Stimulated activated CD4-positive, alpha-beta T cell treated with anti-CD3 and anti-CD28 coated beads, TNF-alpha, amount 100 ng/mL, for 4 hours (primary cell): Measurements from ENCODE around the gene EPX.
A peak's percentile ranks its signal among the peaks of the same experiment; 100 is the strongest.

Source experiments
- DNase-seq, 3 experiments: peaks; one replicate each; pipeline ENCODE4 v3.0.0-alpha.2; 2020; ENCODE audit warnings: low read depth in 3 of 3

EPX gene

DNA sequence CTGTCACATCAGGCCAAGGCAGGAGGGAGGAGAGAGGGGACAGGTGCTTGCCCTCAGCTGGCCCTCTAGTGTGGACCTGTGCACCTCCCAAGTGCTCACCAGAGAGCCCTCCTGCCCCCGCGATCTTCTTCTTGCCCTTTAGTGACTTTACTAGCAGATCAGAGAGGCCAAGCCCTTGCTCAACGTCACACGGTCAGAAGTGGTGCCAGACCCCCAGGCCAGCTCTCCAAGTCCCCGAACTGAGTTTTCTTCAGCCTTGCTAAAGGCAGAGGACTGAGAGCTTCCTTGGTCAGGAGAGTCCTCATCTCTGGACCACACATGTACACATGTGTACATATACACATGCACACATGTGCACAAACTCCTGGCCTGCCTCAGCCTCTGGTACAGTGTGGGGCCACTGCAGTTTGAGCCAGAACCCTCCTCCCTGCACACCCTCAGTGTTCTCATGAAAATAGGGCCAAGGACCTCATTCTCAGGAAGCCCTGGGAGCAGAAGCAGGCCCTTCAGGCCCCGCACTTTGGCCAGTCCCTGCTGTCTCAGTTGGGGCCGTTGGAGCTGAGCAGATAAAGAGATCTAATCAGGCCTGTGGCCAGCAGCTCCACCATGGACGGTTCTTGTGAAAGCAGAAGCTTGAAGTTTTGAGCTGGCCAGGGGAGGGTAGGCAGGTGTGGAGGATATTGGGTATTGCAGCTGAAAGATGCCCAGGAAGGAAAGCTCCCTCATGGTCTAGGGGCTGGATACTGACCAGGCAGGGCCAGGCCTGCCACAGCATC, 7.4 kb upstream of the EPX start:
- DNase-seq = no peak

DNA sequence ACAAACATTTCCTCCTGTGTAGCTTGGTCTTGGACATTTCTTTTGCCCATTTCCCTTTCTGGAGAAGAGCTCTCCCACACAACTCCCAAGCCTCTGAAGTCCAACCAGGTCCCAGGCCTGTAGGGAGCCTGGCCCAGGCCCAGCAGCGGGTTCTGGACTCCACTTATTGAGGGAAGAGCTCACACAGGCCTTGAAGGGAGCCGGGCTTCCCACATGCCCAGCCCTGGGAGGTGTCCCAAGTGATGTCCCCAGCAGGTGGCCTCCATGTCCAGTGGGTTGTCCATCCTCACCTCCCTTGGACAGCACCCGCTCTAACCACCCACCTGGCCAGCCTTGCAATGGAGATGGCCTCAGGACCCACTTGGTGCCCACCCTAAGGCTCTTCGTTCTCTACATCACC, 5.9 kb upstream of the EPX start:
- no peak for DNase-seq

DNA sequence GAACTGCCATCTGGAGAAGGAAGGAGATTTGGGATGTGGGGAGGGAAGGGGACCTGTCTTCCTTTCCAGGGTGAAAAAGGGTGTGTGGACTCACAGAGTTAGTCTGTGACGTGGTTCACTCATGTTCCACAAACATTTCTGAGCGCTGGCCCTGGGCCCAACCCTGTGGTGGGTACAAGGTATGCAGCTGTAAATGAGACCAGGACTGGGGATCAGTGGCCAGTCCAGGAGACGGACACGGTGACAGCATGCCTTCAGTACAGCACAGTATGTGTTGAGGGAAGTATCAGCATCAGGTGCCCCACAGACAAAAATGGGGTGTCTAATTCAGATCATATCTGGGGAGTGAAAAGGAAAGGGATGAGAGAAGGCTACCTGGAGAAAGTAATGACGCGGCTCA, 5.5 kb upstream of the EPX start:
- no peak for DNase-seq

DNA sequence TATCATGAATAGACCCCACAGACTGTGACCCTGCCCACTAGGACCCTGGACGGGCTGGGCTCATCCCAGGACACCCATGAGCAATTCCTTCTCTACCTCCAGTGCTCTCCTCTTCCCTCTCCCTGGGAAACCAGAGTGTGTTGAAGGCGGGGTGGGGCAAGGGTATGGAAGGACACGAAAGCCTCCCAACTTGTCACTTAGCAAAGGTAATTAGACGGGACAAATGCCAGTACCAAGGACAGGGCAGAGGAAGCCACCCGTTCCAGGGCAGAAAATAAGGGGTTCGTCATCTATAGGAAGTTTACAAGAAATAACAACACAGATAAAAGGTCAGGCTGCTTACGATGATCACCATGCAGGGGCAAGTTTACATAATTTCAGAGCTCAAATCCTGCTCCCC, 4.9 kb upstream of the EPX start:
- no peak for DNase-seq

DNA sequence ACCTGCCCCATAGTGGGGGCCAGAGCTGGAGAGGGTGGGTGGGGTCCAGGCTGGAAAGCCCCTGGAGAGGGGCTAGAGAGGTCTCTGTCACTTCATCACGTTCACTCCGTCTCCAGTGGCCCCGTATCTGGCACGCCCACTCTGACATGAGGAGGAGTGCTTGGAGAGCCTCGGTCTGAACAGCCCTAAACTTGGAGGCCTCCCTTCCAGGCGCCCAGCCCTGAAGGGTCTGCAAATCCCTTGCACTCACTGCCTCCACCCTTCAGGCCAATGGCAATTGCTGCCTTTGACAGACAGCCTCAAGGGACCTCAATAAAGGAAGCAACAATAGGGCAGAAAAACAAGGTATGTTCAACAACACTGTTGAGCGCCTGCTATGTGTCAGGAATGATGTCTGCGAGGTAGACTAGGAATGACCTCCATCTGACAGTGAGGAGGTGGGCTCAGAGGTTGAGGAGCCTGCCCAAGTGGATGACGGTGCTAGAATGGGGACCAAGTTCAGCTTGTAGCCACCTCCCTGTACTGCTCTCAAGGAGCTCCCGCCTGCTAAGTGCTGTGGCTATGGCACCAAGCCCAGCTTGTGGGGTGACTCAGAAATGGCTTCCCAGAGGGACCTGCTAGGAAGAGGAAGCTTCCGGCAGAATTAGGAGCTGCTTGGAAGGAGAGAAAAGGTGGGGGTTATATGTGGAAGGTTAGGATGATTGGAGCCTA, 2.9 kb upstream of the EPX start:
- no peak for DNase-seq

DNA sequence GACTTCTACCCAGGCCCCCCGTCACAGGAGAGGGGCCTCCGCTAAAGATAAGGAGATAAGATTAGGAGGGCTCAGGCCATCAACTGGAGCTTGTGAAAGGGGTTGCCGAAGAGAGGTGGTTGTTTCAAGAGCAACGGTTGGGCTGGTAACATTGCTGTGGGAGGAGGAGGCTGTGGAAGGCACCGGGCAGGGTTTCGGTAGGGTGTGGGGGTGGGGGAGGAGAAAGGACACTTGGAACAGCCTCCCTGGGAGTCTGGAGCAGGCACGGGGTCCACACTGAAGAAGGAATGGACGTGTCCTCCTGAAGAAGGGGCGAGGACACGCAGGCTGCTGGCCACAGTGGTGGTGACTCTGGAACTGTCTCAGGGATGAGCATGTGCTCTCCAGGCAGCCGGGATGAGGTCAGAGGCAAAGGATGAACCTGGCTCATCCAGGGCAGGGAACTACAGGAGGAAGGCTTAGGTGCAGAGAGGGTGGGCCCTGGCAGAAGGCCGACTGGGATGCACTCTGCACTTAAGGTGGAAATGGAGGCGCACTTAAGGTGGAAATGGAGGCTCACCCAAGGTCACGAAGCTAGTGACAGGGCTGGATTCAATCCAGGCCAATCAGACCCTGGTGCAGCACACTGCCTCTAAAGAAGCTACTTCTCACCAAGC, 1.2 kb upstream of the EPX start:
- no peak for DNase-seq

DNA sequence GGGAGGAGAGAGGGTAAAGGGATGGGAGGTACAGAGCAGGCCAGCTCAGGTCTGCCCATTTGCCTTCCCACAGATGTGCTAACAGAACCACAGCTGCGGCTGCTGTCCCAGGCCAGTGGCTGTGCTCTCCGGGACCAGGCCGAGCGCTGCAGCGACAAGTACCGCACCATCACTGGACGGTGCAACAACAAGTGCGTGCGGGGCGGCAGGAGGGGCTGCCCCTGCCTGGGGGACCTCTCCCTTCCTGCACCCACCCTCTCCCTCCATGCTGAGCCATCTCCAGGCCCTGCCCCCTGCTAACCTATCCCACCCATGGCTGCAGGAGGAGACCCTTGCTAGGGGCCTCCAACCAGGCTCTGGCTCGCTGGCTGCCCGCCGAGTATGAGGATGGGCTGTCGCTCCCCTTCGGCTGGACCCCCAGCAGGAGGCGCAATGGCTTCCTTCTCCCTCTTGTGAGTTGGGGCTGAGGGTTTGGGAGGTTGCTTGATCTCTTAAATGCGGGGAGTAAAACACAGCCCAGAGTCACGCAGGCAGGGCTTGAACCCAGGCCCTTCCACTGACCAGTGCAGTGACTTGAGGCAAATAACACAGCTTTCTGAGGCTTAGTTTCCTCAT, 1.2 kb downstream of the EPX start:
- no peak for DNase-seq

DNA sequence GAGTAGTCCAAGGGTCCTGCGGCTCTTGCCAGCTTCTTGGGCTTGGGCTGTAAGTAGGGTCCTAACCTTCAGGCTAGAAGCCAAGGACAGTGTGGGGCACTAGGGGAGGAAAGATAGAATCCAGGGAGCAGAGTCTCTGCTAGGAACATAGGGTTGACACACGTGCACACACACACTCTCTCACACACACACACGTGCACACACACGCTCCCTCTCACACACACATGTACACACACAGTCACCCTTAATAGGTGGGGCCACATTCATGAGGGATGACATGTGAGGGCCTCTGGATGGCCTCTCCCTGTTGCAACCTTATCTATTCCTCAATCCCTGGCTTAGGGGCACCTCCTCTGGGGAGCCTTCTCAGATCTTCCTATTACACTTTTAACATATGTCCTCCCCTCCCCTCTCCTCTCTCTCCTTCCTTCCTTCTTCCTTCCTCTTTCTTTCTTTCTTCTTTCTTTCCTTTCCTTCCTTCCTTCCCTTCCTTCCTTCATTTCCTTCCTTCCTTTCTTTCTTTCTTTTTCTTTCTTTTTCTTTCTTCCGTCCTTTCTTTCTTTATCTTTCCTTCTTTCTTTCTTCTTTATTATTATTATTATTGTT, 3.1 kb downstream of the EPX start:
- no peak for DNase-seq

DNA sequence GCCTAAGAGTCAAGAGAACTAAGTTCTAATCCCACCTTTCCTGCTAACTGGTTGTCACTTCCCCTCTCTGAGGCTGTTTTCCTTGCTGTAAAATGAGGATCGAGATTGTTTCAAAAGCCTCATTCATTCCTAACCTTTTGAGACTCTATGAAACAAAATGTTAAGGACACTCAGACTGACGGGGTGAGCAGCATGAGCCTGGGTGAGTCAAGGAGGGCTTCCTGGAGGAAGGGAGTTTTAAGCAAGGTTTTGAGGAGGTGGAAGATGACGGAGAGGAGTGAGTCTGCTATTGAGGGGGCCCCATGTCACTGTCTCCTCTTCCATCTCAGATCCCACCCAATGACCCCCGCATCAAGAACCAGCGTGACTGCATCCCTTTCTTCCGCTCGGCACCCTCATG, 4.1 kb downstream of the EPX start:
- DNase-seq = no peak

DNA sequence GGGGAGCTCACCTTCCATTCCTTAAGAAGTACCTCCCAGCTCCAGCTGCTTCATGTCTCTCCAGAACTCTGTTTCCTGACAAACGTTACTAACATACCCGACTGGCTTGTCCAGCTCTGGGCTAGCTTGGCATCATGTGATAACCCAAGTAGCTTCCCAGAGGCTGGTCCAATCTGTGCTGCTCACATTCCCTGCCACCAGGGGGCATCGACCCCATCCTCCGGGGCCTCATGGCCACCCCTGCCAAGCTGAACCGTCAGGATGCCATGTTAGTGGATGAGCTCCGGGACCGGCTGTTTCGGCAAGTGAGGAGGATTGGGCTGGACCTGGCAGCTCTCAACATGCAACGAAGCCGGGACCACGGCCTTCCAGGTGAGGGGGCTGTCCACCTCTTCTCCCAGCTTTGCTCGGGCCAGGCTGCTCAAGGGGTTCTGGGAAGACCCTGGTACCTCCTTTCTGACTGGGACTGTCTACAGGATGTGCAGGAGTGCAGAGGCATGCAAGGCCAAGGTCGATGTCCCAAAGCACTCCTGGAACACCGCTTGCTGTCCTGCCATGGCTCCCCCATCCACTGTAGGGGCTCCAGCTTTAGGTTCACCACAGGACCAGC, 7.6 kb downstream of the EPX start:
- DNase-seq = peak; percentile 23 to 25 (median 24)

DNA sequence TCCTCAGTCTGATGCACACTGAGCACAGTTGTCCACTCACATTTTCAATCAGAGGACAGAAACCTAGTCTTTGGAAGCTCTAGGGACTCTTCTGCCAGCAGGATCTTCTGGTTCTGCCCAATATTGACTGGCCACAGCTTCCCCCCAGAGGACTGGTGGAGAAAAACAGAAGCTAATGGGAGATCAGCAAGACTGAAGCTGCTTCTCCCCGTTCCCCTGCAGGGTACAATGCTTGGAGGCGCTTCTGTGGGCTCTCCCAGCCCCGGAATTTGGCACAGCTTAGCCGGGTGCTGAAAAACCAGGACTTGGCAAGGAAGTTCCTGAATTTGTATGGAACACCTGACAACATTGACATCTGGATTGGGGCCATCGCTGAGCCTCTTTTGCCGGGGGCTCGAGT, 10.3 kb downstream of the EPX start:
- DNase-seq = no peak

DNA sequence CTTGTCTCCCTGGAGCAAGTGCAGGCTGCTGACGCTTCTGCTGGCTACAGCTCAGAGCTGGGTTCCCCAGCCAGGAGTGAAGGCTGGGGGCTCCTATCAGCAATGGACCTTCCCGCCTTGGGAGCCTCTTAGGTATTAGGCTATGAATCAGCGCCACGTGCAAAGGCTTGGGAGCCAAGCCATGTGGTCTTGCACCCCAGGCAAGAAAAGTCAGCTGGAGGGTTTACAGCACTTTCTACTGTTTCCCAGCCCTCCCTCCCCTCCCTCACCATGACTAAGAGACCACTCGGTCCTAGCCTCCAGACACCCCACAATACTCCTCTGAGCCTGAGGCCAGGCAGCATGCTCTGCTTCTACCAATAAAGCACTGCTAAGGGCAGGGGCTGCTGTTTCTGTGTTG, 12.3 kb downstream of the EPX start:
- no peak for DNase-seq

DNA sequence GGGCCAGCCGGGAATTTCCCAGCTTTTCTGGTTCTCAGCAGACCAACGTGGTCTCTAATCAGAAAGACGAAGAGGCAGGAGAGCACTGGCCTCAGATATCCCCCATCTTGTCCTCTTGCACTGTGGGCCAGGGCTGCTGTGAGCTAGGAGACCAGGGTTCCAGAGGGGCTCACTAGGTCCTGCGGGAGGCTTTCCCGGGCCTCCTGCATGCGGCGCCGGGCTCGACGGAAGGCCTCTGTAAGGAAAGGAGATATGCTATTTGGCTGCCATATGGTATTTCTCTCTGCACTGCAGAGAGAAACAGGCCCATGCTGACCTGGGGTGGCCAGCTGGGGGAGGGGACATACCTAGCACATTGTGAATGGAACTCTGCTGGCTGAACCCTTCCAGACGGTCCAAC, 13.4 kb downstream of the EPX start:
- no peak for DNase-seq

DNA sequence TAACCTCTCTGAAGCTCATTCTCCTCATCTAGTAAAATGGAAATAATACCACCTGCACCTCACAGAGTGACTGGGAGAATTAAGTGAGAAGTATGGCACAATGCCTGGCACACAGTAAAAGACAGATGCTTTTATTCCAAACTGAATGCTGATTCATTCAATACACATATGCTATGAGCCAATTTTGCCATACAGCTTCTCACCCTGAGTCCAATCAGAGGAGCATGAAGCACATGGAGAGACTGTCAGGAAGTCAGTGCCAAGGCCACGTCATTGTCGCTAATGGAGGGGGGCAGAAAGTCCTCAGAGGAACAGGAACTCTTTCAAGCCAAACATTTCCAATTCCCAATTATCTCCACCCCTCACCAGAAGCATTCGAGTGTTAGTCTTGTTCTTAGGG, 14.9 kb downstream of the EPX start:
- no peak for DNase-seq

DNA sequence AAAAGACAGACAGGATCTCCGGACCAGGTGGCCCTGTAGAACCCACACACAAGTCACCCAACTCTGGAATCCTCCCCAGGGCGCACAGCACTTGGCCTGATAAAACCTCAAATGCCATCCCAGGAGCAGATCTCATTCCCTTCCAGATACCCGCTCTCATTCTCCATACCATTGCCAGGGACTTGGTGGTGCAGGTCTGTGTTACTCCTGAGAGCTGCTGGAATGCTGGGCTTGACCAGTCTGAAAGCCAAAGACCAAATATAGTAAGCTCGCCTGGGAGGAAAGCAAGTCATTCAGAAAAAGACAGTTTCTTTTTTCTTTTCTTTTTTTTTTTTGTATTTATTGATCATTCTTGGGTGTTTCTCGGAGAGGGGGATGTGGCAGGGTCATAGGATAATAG, 15.8 kb downstream of the EPX start:
- no peak for DNase-seq

DNA sequence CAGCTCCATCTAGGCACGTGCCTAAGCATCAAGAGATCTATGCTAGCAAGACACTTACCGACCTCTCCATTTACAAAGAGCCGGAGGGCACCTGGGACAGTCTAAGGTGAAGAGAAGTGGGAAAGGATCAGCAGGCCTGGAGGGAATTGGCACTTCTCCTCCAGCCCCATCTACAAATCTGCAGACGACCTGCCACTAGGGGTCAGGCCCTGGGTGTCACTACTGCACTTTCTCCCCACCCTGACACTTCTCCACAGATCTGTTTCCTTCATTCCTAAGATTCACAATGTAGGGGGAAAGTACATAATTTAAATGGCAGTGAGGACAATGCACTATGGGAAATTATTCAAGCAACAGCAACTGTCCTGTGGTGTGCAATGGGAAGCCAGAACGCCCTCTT, 18.4 kb downstream of the EPX start:
- no peak for DNase-seq

DNA sequence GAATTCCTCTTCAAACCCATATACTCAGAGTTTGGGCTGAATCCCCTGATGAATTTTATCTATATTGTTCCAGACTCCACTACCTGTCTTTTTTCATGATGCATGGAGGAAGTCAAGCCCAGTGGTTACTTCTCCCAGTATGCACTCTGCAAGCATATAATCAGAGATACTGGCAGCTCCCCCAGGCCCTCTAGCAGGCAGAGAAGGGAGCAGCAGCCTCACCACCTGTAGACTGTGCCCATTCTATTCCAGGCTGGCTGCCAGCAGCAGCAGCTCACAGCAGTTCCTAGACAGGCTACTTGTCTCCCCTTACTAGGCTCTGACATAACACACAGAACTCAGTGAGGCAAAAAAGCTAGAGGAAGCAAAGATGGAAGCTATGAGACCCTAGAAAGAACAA, 23.2 kb downstream of the EPX start:
- no peak for DNase-seq

DNA sequence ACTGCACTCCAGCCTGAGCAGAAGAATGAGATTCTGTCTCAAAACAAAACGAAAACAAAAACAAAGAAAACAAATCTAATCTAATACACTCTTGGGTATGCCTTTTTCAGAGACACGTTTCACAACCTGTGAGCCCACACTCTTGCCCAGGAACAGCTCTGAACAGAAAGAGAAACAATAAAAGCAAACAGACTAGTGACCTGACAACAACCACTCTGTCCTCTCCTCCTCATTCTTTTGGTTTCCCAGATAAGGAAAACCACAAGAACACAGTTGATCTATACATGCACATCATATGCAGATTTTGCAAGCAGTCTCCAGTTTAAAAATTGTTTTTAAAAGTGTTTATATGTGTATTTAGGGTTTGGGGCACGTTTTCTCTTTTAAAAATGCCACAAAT, 25.2 kb downstream of the EPX start:
- DNase-seq = no peak

DNA sequence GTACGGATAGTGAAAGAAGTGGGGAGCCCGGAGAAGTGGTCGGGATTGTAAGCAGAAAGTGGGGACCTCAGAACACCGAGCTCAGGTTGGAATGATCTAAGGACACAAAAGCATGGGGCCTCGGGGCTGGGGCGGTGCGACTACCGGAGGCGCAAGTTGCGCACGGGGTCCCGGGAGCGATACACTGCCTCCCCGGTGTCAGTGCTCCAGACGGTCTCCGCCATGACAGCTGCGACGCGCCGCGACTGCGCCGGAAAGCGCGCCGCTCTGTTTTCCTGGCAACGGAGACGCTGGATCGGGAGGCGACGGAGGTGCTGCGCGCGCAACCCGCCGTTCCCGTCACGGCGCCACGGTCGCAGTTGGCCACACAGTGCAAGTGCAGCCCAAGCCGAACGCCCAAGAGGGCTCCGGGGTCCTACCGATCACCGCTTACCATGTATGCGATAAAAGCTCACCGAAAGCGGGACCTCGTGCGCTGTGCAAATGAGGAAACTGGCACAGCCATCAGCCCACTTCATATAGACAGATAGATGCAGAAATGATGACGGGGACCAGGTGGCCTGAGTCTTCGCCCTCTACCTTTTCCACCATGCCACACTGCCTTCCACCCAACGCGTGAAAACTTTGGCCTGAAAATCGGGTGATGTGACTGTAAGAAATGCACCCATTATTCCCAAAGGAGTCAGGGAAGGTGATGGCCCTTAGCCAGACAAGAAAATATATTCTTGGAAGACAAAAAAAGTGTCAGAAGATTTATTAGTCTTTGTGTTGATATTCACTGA, 26.7 kb downstream of the EPX start, which contains the start of gene MKS1:
Gene MKS1, minus strand, starts transcription at position 249 of the 782 bp plus-strand sequence. Its CDS starts 25 bp downstream, at position 224.
- peak; percentile 87 to 89 (median 89) for DNase-seq

DNA sequence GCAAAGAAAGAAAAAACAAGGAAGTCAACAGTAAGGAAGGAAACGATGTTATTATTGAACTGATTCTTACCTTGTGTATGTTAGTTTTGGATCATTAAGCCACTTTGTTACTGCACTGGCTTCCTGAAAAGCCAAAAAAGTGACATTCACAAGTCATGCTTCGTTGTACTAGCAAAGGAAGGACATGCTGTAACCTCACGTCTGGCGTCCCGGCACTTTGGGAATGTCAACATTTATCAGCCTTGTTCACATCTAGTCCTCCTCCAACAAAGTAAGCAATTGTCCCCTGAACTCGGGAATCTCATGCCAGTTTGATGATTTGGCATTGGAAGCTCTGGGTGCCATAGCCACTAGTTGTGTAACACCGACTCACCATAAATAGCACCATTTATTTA, 27.3 kb downstream of the EPX start:
- DNase-seq = no peak

DNA sequence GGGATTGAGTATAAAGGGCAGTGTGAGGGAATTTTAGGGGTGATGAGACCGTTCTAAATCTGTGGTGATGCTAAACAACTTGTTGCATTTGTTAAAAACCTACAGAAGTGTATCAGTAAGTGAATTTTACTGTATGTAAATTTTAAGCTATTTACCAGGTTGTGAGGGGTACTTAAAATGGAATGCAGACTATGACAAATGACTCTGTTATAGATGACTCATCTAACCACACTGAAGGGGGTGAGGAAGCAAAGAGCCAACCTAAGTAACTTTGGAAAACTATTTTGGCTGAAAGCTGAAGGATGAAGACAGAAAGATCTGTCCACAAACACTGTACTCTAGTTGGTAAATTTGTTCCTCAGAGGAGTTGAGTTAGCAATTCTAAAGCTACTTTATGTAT, 31.8 kb downstream of the EPX start:
- DNase-seq = no peak
